Measurements from ENCODE around the gene BHLHE40.

The BHLHE40 gene

GRCh38 chr3:4997946-4998345 lies 18.7 kb downstream of the BHLHE40 start:
- no peak for DNase-seq
- H3K27me3 Mint-ChIP-seq (ENCODE audit: low read depth, poor library complexity): peaks cover 10% of the 10 kb centered on the region
- no peak overlapping the region for H3K27ac Mint-ChIP-seq
- no peaks in the 10 kb centered on the region for H3K9me3 Mint-ChIP-seq
- H3K36me3 Mint-ChIP-seq (ENCODE audit: low read depth): no peaks in the 10 kb centered on the region
- no peak overlapping the region for H3K4me3 Mint-ChIP-seq
- H3K4me1 Mint-ChIP-seq: peaks cover 65% of the 10 kb centered on the region
- no peak for TF ChIP-seq CTCF (IDR thresholded peaks at IDR 0.05)

- Mint-ChIP-seq H3K27ac (no peak overlapping the region), H3K27me3 (ENCODE audit: low read depth, poor library complexity) (peaks cover 10% of the 10 kb centered on the region)
These were observed 20.4 kb downstream of the BHLHE40 start for GRCh38 chr3:4999531-5000184.

GRCh38 chr3:5001135-5001534 lies 21.9 kb downstream of the BHLHE40 start:
- Mint-ChIP-seq H3K36me3 (ENCODE audit: low read depth) (no peaks in the 10 kb centered on the region), H3K27me3 (ENCODE audit: low read depth, poor library complexity) (peaks cover 13% of the 10 kb centered on the region), H3K27ac (no peak overlapping the region), H3K4me1 (peaks cover 54% of the 10 kb centered on the region), H3K4me3 (no peak overlapping the region), H3K9me3 (no peaks in the 10 kb centered on the region)
- TF ChIP-seq CTCF (IDR thresholded peaks at IDR 0.05): no peak
- DNase-seq: no peak

More at GRCh38 chr3:4999531-5000184, 20.4 kb downstream of the BHLHE40 start:
- no peak for TF ChIP-seq CTCF (IDR thresholded peaks at IDR 0.05)
- no peaks in the 10 kb centered on the region for H3K36me3 Mint-ChIP-seq (ENCODE audit: low read depth)
- peaks cover 60% of the 10 kb centered on the region for H3K4me1 Mint-ChIP-seq
- DNase-seq: no peak
- H3K4me3 Mint-ChIP-seq: no peak overlapping the region
- H3K9me3 Mint-ChIP-seq: no peaks in the 10 kb centered on the region

GRCh38 chr3:5001805-5002173 lies 22.6 kb downstream of the BHLHE40 start:
- peaks cover 50% of the 10 kb centered on the region for H3K4me1 Mint-ChIP-seq
- TF ChIP-seq CTCF (IDR thresholded peaks at IDR 0.05): no peak
- H3K4me3 Mint-ChIP-seq: no peak overlapping the region
- H3K36me3 Mint-ChIP-seq (ENCODE audit: low read depth): no peaks in the 10 kb centered on the region
- no peak for DNase-seq
- no peak overlapping the region for H3K27ac Mint-ChIP-seq
- no peaks in the 10 kb centered on the region for H3K9me3 Mint-ChIP-seq
- H3K27me3 Mint-ChIP-seq (ENCODE audit: low read depth, poor library complexity): peaks cover 13% of the 10 kb centered on the region

GRCh38 chr3:5002174-5002870 lies 23.1 kb downstream of the BHLHE40 start:
- Mint-ChIP-seq H3K27me3 (ENCODE audit: low read depth, poor library complexity) (peaks cover 13% of the 10 kb centered on the region), H3K9me3 (no peaks in the 10 kb centered on the region), H3K27ac (peak overlapping the region; percentile 80), H3K4me1 (peaks cover 51% of the 10 kb centered on the region), H3K4me3 (no peak overlapping the region), H3K36me3 (ENCODE audit: low read depth) (no peaks in the 10 kb centered on the region)
- TF ChIP-seq CTCF (IDR thresholded peaks at IDR 0.05): no peak
- DNase-seq: no peak

- H3K4me1 Mint-ChIP-seq: peaks cover 53% of the 10 kb centered on the region
- H3K36me3 Mint-ChIP-seq (ENCODE audit: low read depth): no peaks in the 10 kb centered on the region
- no peaks in the 10 kb centered on the region for H3K9me3 Mint-ChIP-seq
- peak overlapping the region; percentile 80 for H3K27ac Mint-ChIP-seq
- TF ChIP-seq CTCF (IDR thresholded peaks at IDR 0.05): no peak
- DNase-seq: no peak
- H3K27me3 Mint-ChIP-seq (ENCODE audit: low read depth, poor library complexity): peaks cover 13% of the 10 kb centered on the region
- no peak overlapping the region for H3K4me3 Mint-ChIP-seq
These were observed 23.6 kb downstream of the BHLHE40 start for GRCh38 chr3:5002871-5003247.
